Measurements from ENCODE around the gene UFSP1. TPM values are rescaled to one million over a fixed set of nuclear protein-coding genes. Genes with fewer than 3 reads are reported as not detected.

The UFSP1 gene
- total and polyA plus RNA-seq, 4 donors, result 2.3 to 4.9 (median 3.2) TPM

DNA sequence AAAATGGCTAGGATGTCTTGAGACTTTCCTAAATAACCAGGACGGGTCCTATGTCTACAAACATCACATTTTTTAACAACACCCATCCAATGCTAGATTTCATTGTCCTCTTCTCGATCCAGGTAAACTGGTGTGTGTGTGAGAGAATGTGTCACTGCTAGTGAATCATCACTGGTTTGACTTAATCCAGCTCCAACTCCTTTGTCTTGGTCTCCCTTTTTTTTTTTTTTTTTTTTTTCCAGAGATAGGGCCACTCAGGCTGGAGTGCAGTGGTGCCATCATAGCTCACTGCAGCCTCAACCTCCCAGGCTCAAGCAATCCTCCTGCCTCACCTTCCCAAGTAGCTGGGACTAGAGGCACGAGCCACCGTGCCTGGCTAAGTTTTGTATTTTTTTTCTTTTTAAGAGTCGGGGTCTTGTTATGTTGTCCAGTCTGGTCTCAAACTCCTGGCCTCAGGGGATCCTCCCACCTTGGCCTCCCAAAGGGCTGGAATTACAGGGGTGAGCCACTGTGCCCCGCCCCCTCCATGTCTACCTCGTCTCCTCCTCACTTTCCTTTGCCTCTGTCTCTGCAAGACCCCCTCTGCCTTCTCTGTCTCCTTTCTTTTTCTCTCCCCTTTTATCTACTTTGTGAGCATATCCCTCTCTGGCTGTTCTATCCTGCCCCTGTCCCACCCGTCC, 2.2 kb upstream of the UFSP1 start:
- no peak overlapping the region for H3K4me3 ChIP-seq (ENCODE audit: low read depth in 1 of 3, low read length in 3 of 3)
- H3K9ac ChIP-seq (ENCODE audit: low read depth in 1 of 2, low read length in 2 of 2), result no peak overlapping the region
- no peaks in the 10 kb centered on the region for H3K9me3 ChIP-seq (ENCODE audit: control insufficient read depth in 4 of 4, low read length in 3 of 4)
- 81% methylated on average over 8 of the region's 8 CpGs for WGBS
- H3K27ac ChIP-seq (ENCODE audit: low read depth in 1 of 2, low read length in 2 of 2), result no peak overlapping the region
- H3K36me3 ChIP-seq (ENCODE audit: control insufficient read depth in 4 of 4, insufficient read depth in 3 of 4, low read depth in 1 of 4, low read length in 3 of 4), result peaks cover 0 to 13% (median 12%) of the 10 kb centered on the region in 4 donors
- H3K4me1 ChIP-seq (ENCODE audit: control insufficient read depth in 4 of 4, insufficient read depth in 4 of 4, low read length in 3 of 4), result peaks cover 20 to 54% (median 35%) of the 10 kb centered on the region in 4 donors
- H3K27me3 ChIP-seq (ENCODE audit: control insufficient read depth in 4 of 4, insufficient read depth in 4 of 4, low read length in 3 of 4), result peaks cover 0 to 6% (median 0%) of the 10 kb centered on the region in 4 donors
- DNase-seq (ENCODE audit: low spot score), result no peak
- TF ChIP-seq TAF1 (conservative IDR thresholded peaks at IDR 0.05) (no peak), FOXA1 (IDR thresholded peaks at IDR 0.05) (no peak), YY1 (IDR thresholded peaks at IDR 0.05) (no peak), RAD21 (IDR thresholded peaks at IDR 0.05) (no peak), GABPA (IDR thresholded peaks at IDR 0.05 in 1 of 2, conservative IDR thresholded peaks at IDR 0.05 in 1 of 2) (no peak), HNF4A (conservative IDR thresholded peaks at IDR 0.05) (no peak), SP1 (IDR thresholded peaks at IDR 0.05) (no peak), RXRA (IDR thresholded peaks at IDR 0.05) (no peak), FOXA2 (IDR thresholded peaks at IDR 0.05) (no peak)
- TF ChIP-seq, protein P1, sequence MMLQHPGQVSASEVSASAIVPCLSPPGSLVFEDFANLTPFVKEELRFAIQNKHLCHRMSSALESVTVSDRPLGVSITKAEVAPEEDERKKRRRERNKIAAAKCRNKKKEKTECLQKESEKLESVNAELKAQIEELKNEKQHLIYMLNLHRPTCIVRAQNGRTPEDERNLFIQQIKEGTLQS (IDR thresholded peaks at IDR 0.05), result no peak
- TF ChIP-seq, protein P2, sequence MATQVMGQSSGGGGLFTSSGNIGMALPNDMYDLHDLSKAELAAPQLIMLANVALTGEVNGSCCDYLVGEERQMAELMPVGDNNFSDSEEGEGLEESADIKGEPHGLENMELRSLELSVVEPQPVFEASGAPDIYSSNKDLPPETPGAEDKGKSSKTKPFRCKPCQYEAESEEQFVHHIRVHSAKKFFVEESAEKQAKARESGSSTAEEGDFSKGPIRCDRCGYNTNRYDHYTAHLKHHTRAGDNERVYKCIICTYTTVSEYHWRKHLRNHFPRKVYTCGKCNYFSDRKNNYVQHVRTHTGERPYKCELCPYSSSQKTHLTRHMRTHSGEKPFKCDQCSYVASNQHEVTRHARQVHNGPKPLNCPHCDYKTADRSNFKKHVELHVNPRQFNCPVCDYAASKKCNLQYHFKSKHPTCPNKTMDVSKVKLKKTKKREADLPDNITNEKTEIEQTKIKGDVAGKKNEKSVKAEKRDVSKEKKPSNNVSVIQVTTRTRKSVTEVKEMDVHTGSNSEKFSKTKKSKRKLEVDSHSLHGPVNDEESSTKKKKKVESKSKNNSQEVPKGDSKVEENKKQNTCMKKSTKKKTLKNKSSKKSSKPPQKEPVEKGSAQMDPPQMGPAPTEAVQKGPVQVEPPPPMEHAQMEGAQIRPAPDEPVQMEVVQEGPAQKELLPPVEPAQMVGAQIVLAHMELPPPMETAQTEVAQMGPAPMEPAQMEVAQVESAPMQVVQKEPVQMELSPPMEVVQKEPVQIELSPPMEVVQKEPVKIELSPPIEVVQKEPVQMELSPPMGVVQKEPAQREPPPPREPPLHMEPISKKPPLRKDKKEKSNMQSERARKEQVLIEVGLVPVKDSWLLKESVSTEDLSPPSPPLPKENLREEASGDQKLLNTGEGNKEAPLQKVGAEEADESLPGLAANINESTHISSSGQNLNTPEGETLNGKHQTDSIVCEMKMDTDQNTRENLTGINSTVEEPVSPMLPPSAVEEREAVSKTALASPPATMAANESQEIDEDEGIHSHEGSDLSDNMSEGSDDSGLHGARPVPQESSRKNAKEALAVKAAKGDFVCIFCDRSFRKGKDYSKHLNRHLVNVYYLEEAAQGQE (IDR thresholded peaks at IDR 0.05), result no peak
- TF ChIP-seq, protein P3, sequence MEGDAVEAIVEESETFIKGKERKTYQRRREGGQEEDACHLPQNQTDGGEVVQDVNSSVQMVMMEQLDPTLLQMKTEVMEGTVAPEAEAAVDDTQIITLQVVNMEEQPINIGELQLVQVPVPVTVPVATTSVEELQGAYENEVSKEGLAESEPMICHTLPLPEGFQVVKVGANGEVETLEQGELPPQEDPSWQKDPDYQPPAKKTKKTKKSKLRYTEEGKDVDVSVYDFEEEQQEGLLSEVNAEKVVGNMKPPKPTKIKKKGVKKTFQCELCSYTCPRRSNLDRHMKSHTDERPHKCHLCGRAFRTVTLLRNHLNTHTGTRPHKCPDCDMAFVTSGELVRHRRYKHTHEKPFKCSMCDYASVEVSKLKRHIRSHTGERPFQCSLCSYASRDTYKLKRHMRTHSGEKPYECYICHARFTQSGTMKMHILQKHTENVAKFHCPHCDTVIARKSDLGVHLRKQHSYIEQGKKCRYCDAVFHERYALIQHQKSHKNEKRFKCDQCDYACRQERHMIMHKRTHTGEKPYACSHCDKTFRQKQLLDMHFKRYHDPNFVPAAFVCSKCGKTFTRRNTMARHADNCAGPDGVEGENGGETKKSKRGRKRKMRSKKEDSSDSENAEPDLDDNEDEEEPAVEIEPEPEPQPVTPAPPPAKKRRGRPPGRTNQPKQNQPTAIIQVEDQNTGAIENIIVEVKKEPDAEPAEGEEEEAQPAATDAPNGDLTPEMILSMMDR (IDR thresholded peaks at IDR 0.05; ENCODE audit: low read depth, low read length, missing input control), result no peak
- TF ChIP-seq, protein P4, sequence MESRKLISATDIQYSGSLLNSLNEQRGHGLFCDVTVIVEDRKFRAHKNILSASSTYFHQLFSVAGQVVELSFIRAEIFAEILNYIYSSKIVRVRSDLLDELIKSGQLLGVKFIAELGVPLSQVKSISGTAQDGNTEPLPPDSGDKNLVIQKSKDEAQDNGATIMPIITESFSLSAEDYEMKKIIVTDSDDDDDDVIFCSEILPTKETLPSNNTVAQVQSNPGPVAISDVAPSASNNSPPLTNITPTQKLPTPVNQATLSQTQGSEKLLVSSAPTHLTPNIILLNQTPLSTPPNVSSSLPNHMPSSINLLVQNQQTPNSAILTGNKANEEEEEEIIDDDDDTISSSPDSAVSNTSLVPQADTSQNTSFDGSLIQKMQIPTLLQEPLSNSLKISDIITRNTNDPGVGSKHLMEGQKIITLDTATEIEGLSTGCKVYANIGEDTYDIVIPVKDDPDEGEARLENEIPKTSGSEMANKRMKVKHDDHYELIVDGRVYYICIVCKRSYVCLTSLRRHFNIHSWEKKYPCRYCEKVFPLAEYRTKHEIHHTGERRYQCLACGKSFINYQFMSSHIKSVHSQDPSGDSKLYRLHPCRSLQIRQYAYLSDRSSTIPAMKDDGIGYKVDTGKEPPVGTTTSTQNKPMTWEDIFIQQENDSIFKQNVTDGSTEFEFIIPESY (IDR thresholded peaks at IDR 0.05), result no peak
- TF ChIP-seq, protein P5, sequence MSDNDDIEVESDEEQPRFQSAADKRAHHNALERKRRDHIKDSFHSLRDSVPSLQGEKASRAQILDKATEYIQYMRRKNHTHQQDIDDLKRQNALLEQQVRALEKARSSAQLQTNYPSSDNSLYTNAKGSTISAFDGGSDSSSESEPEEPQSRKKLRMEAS (IDR thresholded peaks at IDR 0.05), result no peak
